OCI-LY7 (cell line): Measurements from ENCODE around the gene G3BP2. TPM values are rescaled to one million over a fixed set of nuclear protein-coding genes. Genes with fewer than 3 reads are reported as not detected.

ENCODE experiments used
- BruUV-seq: library from RNA; stranded (reverse); fragments of 400-500 nt; replicated peaks from 2 replicates; lab custom pipeline; 2021; lab: Mats Ljungman, UMichigan
- CTCF ChIA-PET: fragments of 300-600 bp; sonication (Branson Sonifier 250); formaldehyde crosslinking; loops from one replicate; lab custom pipeline; 2022; ENCODE audit warnings: antibody characterized with exemption; ENCODE audit not compliant: unreplicated experiment; lab: Charles Lee
- POLR2A ChIA-PET: fragments of 300-600 bp; sonication (Branson Sonifier 250); formaldehyde crosslinking; loops from one replicate; lab custom pipeline; 2022; ENCODE audit warnings: antibody characterized with exemption; lab: Charles Lee
- DNase-seq: peaks from one replicate; pipeline ENCODE4 v3.0.0-alpha.2; 2015; ENCODE audit warnings: low spot score
- H2AFZ ChIP-seq: fragments of 200-600 bp; sonication (generic), shearing (Covaris generic); 2 replicates; pipeline ENCODE4 v1.6.1; 2014; ENCODE audit warnings: mild to moderate bottlenecking, antibody characterized with exemption, low read length, moderate library complexity
- H3K27ac ChIP-seq: fragments of 200-600 bp; sonication (generic); 2 replicates; pipeline ENCODE4 v1.5.1; 2014; ENCODE audit warnings: mixed run types, low read depth, mild to moderate bottlenecking, moderate library complexity, low read length, inconsistent platforms; ENCODE audit not compliant: poor library complexity, severe bottlenecking
- H3K36me3 ChIP-seq: fragments of 200-600 bp; sonication (generic); 2 replicates; pipeline ENCODE4 v1.6.1; 2014; ENCODE audit warnings: mild to moderate bottlenecking, antibody characterized with exemption, low read length, moderate library complexity, mixed read lengths; ENCODE audit not compliant: insufficient read depth
- H3K4me1 ChIP-seq: fragments of 200-600 bp; sonication (generic); 2 replicates; pipeline ENCODE4 v1.5.1; 2014; ENCODE audit warnings: mild to moderate bottlenecking, low read length; ENCODE audit not compliant: insufficient read depth, poor library complexity, severe bottlenecking
- H3K4me2 ChIP-seq: fragments of 200-600 bp; sonication (generic); 2 replicates; pipeline ENCODE4 v1.6.1; 2014; ENCODE audit warnings: mild to moderate bottlenecking, low read length
- H3K4me3 ChIP-seq: fragments of 200-600 bp; sonication (generic); 2 replicates; pipeline ENCODE4 v1.5.1; 2014; ENCODE audit warnings: mild to moderate bottlenecking, low read depth, low read length; ENCODE audit not compliant: poor library complexity, severe bottlenecking
- H3K79me2 ChIP-seq: fragments of 200-600 bp; sonication (generic); 2 replicates; pipeline ENCODE4 v1.6.1; 2016; ENCODE audit warnings: low read depth, mild to moderate bottlenecking, low read length, moderate library complexity, mixed read lengths; ENCODE audit not compliant: insufficient read depth
- H3K9me2 ChIP-seq: fragments of 200-600 bp; sonication (generic); 2 replicates; pipeline ENCODE4 v1.6.1; 2016; ENCODE audit warnings: mild to moderate bottlenecking, low read length, mixed read lengths; ENCODE audit not compliant: insufficient read depth
- H3K9me3 ChIP-seq: fragments of 200-600 bp; sonication (generic); 2 replicates; pipeline ENCODE4 v1.6.1; 2014; ENCODE audit warnings: mild to moderate bottlenecking, mixed run types, low read length, mixed read lengths
- H4K20me1 ChIP-seq: fragments of 200-600 bp; sonication (generic); 2 replicates; pipeline ENCODE4 v1.6.1; 2014; ENCODE audit warnings: mild to moderate bottlenecking, antibody characterized with exemption, low read length, moderate library complexity, mixed read lengths; ENCODE audit not compliant: insufficient read depth
- EZH2phosphoT487 ChIP-seq: fragments of 200-600 bp; sonication (generic); IDR thresholded peaks from 2 replicates; pipeline ENCODE4 v1.6.1; 2018; ENCODE audit warnings: low read depth, borderline replicate concordance, mild to moderate bottlenecking, mixed run types, antibody characterized with exemption, low read length, moderate library complexity, mixed read lengths
- intact Hi-C: fragments of 100-400 bp; cut with micrococcal nuclease; formaldehyde crosslinking; loops from one replicate; pipeline ENCODE4 v1.10.0; 2022; ENCODE audit not compliant: unreplicated experiment
- total RNA-seq, 2 experiments: library from RNA; depleted of rRNA in 1 of 2; stranded (reverse); fragments of >200 nt in 1 of 2; shearing (Covaris generic) in 1 of 2; gene quantifications; 2 replicates each; pipeline ENCODE4 v1.2.3, GENCODE V29; 2014 to 2022
- TF ChIP-seq, protein P1 (sequence below): fragments of 200-600 bp; sonication (generic); conservative IDR thresholded peaks from 2 replicates; pipeline ENCODE4 v1.5.1; 2014; ENCODE audit warnings: mild to moderate bottlenecking, antibody characterized with exemption, low read length, moderate library complexity, mixed read lengths

The G3BP2 gene
- total RNA-seq, 2 experiments from 2014 or later = 56.7 to 147 TPM

DNA sequence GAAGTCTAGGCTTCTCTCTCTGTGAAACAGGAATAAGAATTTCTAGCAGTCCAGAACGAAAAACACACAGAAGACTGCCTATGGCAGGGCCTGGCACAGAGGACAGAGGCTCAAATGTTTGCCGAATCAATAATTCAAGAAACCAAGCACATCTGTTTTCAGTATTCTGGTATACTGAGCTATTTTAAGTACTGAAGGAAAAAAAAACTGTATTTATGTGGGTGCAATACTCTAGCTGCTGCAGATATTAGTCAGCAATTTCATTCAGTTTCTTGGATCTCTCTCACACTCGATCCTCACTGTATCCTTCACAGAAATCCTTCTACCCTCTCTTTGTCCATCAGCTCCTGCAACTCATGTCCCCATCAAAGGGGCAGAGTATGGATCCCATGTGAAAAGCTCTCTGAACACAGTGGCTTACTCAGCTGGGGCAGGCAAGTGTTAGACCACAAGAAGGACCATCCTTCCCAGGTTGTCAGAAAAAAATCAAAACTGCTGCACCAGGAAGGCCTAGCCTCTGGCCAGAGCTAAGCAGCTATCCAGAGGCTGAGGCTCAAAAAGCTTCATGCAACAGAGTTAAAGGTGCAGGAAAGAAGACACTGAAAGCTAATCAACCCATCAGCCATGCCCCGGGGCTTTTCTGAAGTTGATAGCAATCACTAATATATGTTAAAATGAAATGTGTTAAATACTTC, 42.0 kb upstream of the G3BP2 start:
- H3K27ac ChIP-seq = no peak overlapping the region
- no peaks in the 10 kb centered on the region for H3K79me2 ChIP-seq
- CTCF ChIA-PET = interaction anchor here (0.8 kb wide), 1 partner anchor 9 kb away, joined by 4 read pairs; the partner anchor contains the start of gene USO1
- H3K36me3 ChIP-seq = peaks cover 6% of the 10 kb centered on the region
- no peaks in the 10 kb centered on the region for H4K20me1 ChIP-seq
- DNase-seq = no peak
- POLR2A ChIA-PET = interaction anchor here (0.8 to 1.1 kb wide), 2 partner anchors 9 to 41 kb away, joined by 3 to 5 read pairs; partner anchors contain the start of genes G3BP2 and USO1
- no peak for TF ChIP-seq EZH2phosphoT487
- TF ChIP-seq, protein P1, sequence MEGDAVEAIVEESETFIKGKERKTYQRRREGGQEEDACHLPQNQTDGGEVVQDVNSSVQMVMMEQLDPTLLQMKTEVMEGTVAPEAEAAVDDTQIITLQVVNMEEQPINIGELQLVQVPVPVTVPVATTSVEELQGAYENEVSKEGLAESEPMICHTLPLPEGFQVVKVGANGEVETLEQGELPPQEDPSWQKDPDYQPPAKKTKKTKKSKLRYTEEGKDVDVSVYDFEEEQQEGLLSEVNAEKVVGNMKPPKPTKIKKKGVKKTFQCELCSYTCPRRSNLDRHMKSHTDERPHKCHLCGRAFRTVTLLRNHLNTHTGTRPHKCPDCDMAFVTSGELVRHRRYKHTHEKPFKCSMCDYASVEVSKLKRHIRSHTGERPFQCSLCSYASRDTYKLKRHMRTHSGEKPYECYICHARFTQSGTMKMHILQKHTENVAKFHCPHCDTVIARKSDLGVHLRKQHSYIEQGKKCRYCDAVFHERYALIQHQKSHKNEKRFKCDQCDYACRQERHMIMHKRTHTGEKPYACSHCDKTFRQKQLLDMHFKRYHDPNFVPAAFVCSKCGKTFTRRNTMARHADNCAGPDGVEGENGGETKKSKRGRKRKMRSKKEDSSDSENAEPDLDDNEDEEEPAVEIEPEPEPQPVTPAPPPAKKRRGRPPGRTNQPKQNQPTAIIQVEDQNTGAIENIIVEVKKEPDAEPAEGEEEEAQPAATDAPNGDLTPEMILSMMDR = no peak
- BruUV-seq = no TSS peak
- H3K4me1 ChIP-seq = no peaks in the 10 kb centered on the region
- no peaks in the 10 kb centered on the region for H3K9me3 ChIP-seq
- no peaks in the 10 kb centered on the region for H3K9me2 ChIP-seq
- no peak overlapping the region for H2AFZ ChIP-seq
- H3K4me3 ChIP-seq = no peak overlapping the region
- H3K4me2 ChIP-seq = no peak overlapping the region
- intact Hi-C loops = no loop called here

DNA sequence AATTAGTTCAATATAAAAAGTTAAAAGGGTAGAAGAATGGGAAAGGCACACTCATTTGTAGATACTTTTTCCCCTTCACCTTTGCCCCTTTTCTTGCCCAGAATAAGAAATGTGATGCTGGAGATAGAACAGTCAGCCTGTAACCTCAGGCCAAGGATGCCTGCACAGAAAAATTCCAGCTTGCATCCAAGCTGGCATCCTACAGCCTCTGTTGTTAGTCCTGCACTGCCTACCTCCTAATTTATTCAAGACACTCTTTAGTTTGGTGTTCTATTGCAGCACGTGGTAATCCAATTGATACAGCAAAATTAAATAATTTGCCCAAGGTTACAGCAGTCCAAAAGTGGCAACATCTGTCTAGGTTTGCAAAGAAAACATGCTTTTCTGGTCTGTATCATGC, 41.5 kb upstream of the G3BP2 start:
- H3K36me3 ChIP-seq = peaks cover 6% of the 10 kb centered on the region
- no peak overlapping the region for H2AFZ ChIP-seq
- no TSS peak for BruUV-seq
- H4K20me1 ChIP-seq = no peaks in the 10 kb centered on the region
- no peak overlapping the region for H3K27ac ChIP-seq
- intact Hi-C loops = no loop called here
- no peak for DNase-seq
- POLR2A ChIA-PET = interaction anchor here (0.8 kb wide), 1 partner anchor 41 kb away, joined by 3 read pairs; the partner anchor contains the start of gene G3BP2
- no peak overlapping the region for H3K4me3 ChIP-seq
- H3K9me2 ChIP-seq = no peaks in the 10 kb centered on the region
- no peaks in the 10 kb centered on the region for H3K4me1 ChIP-seq
- H3K9me3 ChIP-seq = no peaks in the 10 kb centered on the region
- TF ChIP-seq EZH2phosphoT487 = no peak
- TF ChIP-seq, protein P1 = no peak
- H3K4me2 ChIP-seq = no peak overlapping the region
- CTCF ChIA-PET = interaction anchor here (0.8 kb wide), 1 partner anchor 9 kb away, joined by 4 read pairs; the partner anchor contains the start of gene USO1
- no peaks in the 10 kb centered on the region for H3K79me2 ChIP-seq

DNA sequence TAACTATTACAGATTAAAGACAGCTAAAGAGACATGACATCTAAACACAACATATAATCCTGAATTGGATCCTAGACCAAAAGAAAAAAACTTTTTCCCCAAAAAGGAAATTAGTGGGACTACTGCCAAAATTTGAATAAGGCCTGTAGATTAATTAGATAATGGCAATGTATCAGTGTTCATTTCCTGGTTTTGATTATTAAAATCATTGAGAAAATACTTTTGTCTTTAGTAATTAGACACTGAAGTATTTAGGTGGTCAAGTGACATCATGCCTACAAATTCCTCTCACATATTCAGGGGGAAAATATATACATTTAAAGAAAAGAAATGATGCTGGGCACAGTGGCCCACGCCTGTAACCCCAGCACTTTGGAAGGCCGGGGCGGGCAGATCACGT, 40.8 kb upstream of the G3BP2 start:
- ChIA-PET CTCF (no interaction called here), POLR2A (no interaction called here)
- Histone ChIP-seq H3K79me2 (no peaks in the 10 kb centered on the region), H3K9me3 (no peaks in the 10 kb centered on the region), H2AFZ (no peak overlapping the region), H3K4me3 (no peak overlapping the region), H3K36me3 (peaks cover 6% of the 10 kb centered on the region), H4K20me1 (no peaks in the 10 kb centered on the region), H3K27ac (no peak overlapping the region), H3K4me2 (no peak overlapping the region), H3K4me1 (no peaks in the 10 kb centered on the region), H3K9me2 (no peaks in the 10 kb centered on the region)
- no peak for TF ChIP-seq EZH2phosphoT487
- DNase-seq = no peak
- intact Hi-C loops = no loop called here
- BruUV-seq = no TSS peak
